HepG2 (cell line): ENCODE measurements around the gene CDC42BPG. TPM values are rescaled to one million over a fixed set of nuclear protein-coding genes. Genes with fewer than 3 reads are reported as not detected.
A peak's percentile ranks its signal among the peaks of the same experiment; 100 is the strongest.

Source experiments
- CENPT ChIP-seq: sonication (generic); formaldehyde crosslinking; IDR thresholded peaks from 2 replicates; pipeline ENCODE4 v1.8.0; 2022; ENCODE audit warnings: low read depth, mild to moderate bottlenecking, moderate library complexity, missing genetic modification reagents
- HMGXB4 ChIP-seq, 2 experiments: sonication (generic) in 1 of 2; formaldehyde crosslinking in 1 of 2; IDR thresholded peaks; 2 replicates each; pipeline versions ENCODE4 v1.4.0 to v1.6.1; 2018 to 2020; ENCODE audit warnings: missing genetic modification reagents in 2 of 2, borderline replicate concordance in 1 of 2, low read depth in 1 of 2, mild to moderate bottlenecking in 1 of 2, missing biosample characterization in 1 of 2
- HNF1B ChIP-seq: sonication (generic); formaldehyde crosslinking; IDR thresholded peaks from 2 replicates; pipeline ENCODE4 v1.5.1; 2020; ENCODE audit warnings: mild to moderate bottlenecking, moderate library complexity, missing genetic modification reagents
- KDM6A ChIP-seq: IDR thresholded peaks from 2 replicates; pipeline ENCODE4 v1.6.1; 2016; ENCODE audit warnings: low read depth
- KLF11 ChIP-seq: IDR thresholded peaks from 2 replicates; pipeline ENCODE4 v1.6.1; 2016; ENCODE audit warnings: missing compliant biosample characterization
- MAX ChIP-seq: IDR thresholded peaks from 2 replicates; pipeline ENCODE4 v1.6.1; 2012; ENCODE audit warnings: inconsistent platforms
- RAD21 ChIP-seq: fragments of 450-650 bp; formaldehyde crosslinking; IDR thresholded peaks from 2 replicates; pipeline ENCODE4 v1.5.0; 2020; ENCODE audit warnings: mild to moderate bottlenecking
- SNAPC4 ChIP-seq: sonication (generic); formaldehyde crosslinking; IDR thresholded peaks from 2 replicates; pipeline ENCODE4 v1.4.0; 2020; ENCODE audit warnings: mild to moderate bottlenecking, missing genetic modification reagents
- SP5 ChIP-seq: IDR thresholded peaks from 2 replicates; pipeline ENCODE4 v1.6.1; 2016; ENCODE audit warnings: low read depth, borderline replicate concordance
- TP53 ChIP-seq: sonication (generic); formaldehyde crosslinking; conservative IDR thresholded peaks from 2 replicates; pipeline ENCODE4 v1.4.0; 2020; ENCODE audit warnings: missing genetic modification reagents
- ZNF367 ChIP-seq: sonication (generic); formaldehyde crosslinking; IDR thresholded peaks from 2 replicates; pipeline ENCODE4 v1.4.0; 2020; ENCODE audit warnings: missing genetic modification reagents, borderline replicate concordance
- ZNF598 ChIP-seq: sonication (generic); formaldehyde crosslinking; IDR thresholded peaks from 2 replicates; pipeline ENCODE4 v1.5.1; 2020; ENCODE audit warnings: mild to moderate bottlenecking, missing genetic modification reagents, borderline replicate concordance
- ZNF770 ChIP-seq: sonication (generic); formaldehyde crosslinking; IDR thresholded peaks from 2 replicates; pipeline ENCODE4 v1.5.0; 2020; ENCODE audit warnings: mild to moderate bottlenecking, missing genetic modification reagents
- ZSCAN31 ChIP-seq: sonication (generic); formaldehyde crosslinking; IDR thresholded peaks from 2 replicates; pipeline ENCODE4 v1.5.0; 2020; ENCODE audit warnings: low read depth, mild to moderate bottlenecking, missing genetic modification reagents
- polyA plus RNA-seq, 8 experiments: library from polyadenylated mRNA; depleted of rRNA in 3 of 8; stranded (reverse) in 7 of 8; unstranded in 1 of 8; fragments of >200 nt; fragmentation: Illumina TruSeq in 4 of 8; extraction: Trizol in 4 of 8; gene quantifications; 2 replicates each; pipeline versions ENCODE4 v1.2.1 to v1.2.3, GENCODE V29; 2011 to 2016; ENCODE audit warnings: low read depth in 4 of 8, missing spikeins in 1 of 8, mixed read lengths in 1 of 8; ENCODE audit not compliant: insufficient read depth in 1 of 8
- total RNA-seq, 5 experiments: library from RNA; depleted of rRNA; stranded (reverse); fragments of >200 nt; fragmentation: Illumina TruSeq; extraction: Trizol; gene quantifications; 2 replicates each; pipeline ENCODE4 v1.2.3, GENCODE V29; 2016; ENCODE audit warnings: low read depth in 1 of 5

CDC42BPG gene
- total and polyA plus RNA-seq, 2 of the 13 experiments (the other 11 are each of a cell fraction or from before 2014, with no cell fraction given), result 0.55 to 1.4 TPM

- TF ChIP-seq ZNF770 (CRISPR knock-in tag) (no peak), HNF1B (CRISPR knock-in tag) (peak; percentile 57; the same call in 1 of the 2 replicates), SP5 (CRISPR knock-in tag) (peak; percentile 46; the same call in 1 of the 2 replicates), KLF11 (CRISPR knock-in tag) (no peak), RAD21 (CRISPR knock-in tag) (no peak), ZNF598 (CRISPR knock-in tag) (no peak), CENPT (CRISPR knock-in tag) (no peak), HMGXB4 (CRISPR knock-in tag; IDR thresholded peaks at IDR 0.05; ENCODE audit: borderline replicate concordance in 1 of 2, low read depth in 1 of 2) (no peak), TP53 (no peak), SNAPC4 (CRISPR knock-in tag) (no peak), ZSCAN31 (CRISPR knock-in tag) (no peak), MAX (peak; percentile 47; the same call in 1 of the 2 replicates), ZNF367 (CRISPR knock-in tag) (no peak), KDM6A (CRISPR knock-in tag) (no peak; the same call in 1 of the 2 replicates)
Measured at GRCh38 chr11:64870176-64870892, 25.9 kb upstream of the CDC42BPG start (continued).
